COLO668 (cell line): ENCODE results near the gene CHST15.
A peak's percentile ranks its signal among the peaks of the same experiment; 100 is the strongest.

Experiments used
- DNase-seq: peaks from one replicate; lab custom pipeline; 2025; ENCODE audit not compliant: unreplicated experiment; lab: John Stamatoyannopoulos, UW

CHST15 gene

GRCh38 chr10:124014416-124015154 is 78.8 kb downstream of the CHST15 start:
- no peak for DNase-seq

DNA sequence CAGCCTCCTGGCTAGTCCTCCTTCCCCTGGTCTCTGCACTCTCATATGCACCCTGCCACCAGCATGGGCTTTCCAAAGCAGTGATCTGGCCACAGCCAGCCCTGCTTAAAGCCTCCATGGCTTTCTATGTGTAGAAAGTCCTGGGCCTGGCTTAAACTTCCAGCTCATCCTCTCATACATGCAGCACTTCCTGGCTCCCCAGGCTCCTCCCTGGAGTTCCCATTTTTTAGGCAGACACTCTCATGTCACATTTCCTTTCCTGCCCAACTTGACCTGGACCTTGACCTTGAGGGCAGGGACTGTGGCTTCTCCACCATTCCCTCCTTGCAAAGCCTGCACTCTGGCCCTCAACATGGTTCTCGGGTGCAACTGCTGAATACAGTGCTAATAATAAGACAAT is 79.5 kb downstream of the CHST15 start:
- DNase-seq: no peak

- no peak for DNase-seq
Observed at GRCh38 chr10:124012991-124013390, 80.4 kb downstream of the CHST15 start.

DNA sequence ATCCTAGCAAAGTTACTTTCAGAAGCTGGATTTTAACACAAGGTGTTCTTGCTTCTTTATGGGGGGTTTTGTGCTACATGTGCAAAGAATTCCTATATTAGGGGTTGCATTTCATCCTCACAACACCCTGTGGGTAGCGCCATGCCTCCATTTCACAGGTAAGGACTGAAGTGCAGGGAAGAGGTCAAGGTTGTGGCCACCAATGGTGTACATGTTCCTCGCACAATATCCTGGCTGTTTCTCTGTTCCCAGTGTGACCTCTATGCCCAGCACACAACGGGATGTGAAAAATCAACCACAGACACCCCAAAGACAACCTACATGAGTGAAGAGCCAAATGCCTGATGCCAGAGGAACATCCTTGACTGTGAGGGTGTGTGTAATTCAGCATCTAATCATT is 80.8 kb downstream of the CHST15 start:
- no peak for DNase-seq

DNA sequence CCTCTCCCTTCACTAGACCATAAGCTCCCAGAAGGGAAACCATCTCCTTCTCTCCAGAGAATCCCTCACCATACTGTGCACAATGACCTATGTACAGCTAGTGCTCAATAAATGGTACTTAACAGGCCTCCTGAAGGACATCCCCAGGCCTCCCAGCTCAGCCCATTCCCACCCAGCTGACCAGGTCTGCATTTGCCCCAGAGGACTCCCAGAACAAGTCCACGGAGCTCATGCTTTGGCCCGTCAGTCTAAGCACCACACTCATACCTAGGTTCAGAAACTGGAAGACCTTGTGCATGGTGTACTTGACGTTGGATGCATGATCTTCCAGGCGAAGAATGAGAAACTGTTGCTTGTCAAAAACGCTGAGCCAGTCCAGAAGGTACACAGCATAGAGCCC is 81.3 kb downstream of the CHST15 start:
- DNase-seq: no peak

GRCh38 chr10:124011464-124011863 is 81.9 kb downstream of the CHST15 start:
- DNase-seq: no peak

GRCh38 chr10:124010563-124011131 is 82.8 kb downstream of the CHST15 start:
- DNase-seq: no peak

DNA sequence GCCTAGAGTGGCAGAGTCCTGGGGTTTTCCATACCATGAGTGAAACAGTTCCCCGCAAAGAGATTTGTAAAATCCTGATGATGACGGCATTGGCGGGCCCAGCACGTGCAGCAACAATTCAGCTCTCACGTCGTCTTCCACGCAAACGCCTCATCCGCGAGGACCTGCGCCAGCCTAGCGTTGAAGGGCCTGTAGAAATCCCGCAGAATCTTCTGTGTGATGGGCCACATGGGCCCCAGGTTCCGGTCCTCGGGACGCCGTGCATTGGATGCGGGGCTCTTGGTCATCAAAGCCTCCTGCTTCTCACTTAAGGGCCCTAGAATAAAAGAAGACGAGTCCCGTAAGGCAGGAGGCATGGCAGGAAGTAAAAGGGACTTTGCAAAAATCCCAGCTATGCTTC is 83.4 kb downstream of the CHST15 start:
- no peak for DNase-seq

GRCh38 chr10:124009231-124010015 is 84.0 kb downstream of the CHST15 start:
- DNase-seq: no peak

- DNase-seq: no peak
Observed at GRCh38 chr10:124008681-124009080, 84.7 kb downstream of the CHST15 start.

- no peak for DNase-seq
Observed at GRCh38 chr10:124008187-124008586, 85.2 kb downstream of the CHST15 start.

- DNase-seq: no peak
Observed at GRCh38 chr10:124007773-124008145, 85.6 kb downstream of the CHST15 start.

- no peak for DNase-seq
Observed at GRCh38 chr10:124007102-124007772, 86.2 kb downstream of the CHST15 start.

- no peak for DNase-seq
Observed at GRCh38 chr10:124006526-124006925, 86.9 kb downstream of the CHST15 start.

- peak; percentile 3 for DNase-seq
Observed at GRCh38 chr10:124005991-124006392, 87.4 kb downstream of the CHST15 start.

DNA sequence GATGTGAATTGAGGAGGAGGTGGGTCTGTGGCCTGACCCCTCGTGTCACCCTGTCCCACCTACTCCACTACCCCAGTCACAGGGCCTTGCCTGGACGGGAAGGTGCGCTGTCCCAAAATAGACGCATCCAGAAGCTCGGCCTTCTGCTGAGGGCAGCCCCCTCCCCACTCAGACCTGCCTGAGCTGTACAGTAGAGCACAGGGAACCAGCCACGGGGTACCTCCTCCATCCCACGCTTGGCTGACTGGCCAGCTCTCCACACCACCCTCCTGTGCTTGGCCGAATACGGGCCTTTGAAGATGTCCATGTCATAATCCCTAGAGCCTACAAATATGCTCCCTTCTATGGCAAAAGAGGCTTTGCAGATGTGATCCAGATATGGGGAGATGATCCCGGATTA is 88.3 kb downstream of the CHST15 start:
- no peak for DNase-seq

- no peak for DNase-seq
Observed at GRCh38 chr10:124004663-124005004, 88.8 kb downstream of the CHST15 start.

GRCh38 chr10:124003871-124004662 is 89.3 kb downstream of the CHST15 start:
- no peak for DNase-seq

- no peak for DNase-seq
Observed at GRCh38 chr10:124003481-124003870, 89.9 kb downstream of the CHST15 start.

GRCh38 chr10:124003070-124003419 is 90.4 kb downstream of the CHST15 start:
- no peak for DNase-seq
